H1 (cell line): ENCODE measurements around the gene SOCS7. TPM values are rescaled to one million over a fixed set of nuclear protein-coding genes. Genes with fewer than 3 reads are reported as not detected.

Experiments used
- CTCF ChIA-PET: fragments of 300-600 bp; sonication (Branson Sonifier 250); formaldehyde crosslinking; loops from one replicate; lab custom pipeline; 2021; ENCODE audit not compliant: partially characterized antibody; lab: Charles Lee
- POLR2A ChIA-PET: fragments of 300-600 bp; sonication (Branson Sonifier 250); formaldehyde crosslinking; loops from one replicate; lab custom pipeline; 2021; ENCODE audit warnings: inconsistent platforms; ENCODE audit not compliant: partially characterized antibody; lab: Charles Lee
- DNase-seq, 2 experiments: peaks; one replicate each; pipeline versions ENCODE4 v3.0.0 to v3.0.0-alpha.2; 2010 to 2022; ENCODE audit warnings: low spot score in 2 of 2, low read depth in 1 of 2, mixed read lengths in 1 of 2
- FAIRE-seq: peaks from 2 replicates; lab custom pipeline; 2011; peaks lifted over from hg19 to GRCh38; lab: Jason Lieb, UNC
- H2AFZ ChIP-seq: 2 replicates; pipeline ENCODE4 v1.8.1; 2012; ENCODE audit warnings: low read length, inconsistent platforms
- H2AK5ac ChIP-seq: 2 replicates; pipeline ENCODE4 v1.6.1; 2013; ENCODE audit warnings: low read depth, low read length
- H2BK120ac ChIP-seq: replicated peaks from 2 replicates; pipeline ENCODE3; 2013; ENCODE audit warnings: low read depth, low read length, inconsistent platforms
- H2BK12ac ChIP-seq: 2 replicates; pipeline ENCODE4 v1.6.1; 2013; ENCODE audit warnings: low read depth, low read length
- H2BK15ac ChIP-seq: 2 replicates; pipeline ENCODE4 v1.6.1; 2013; ENCODE audit warnings: low read length
- H2BK20ac ChIP-seq: 2 replicates; pipeline ENCODE4 v1.6.1; 2013; ENCODE audit warnings: low read length
- H2BK5ac ChIP-seq: 2 replicates; pipeline ENCODE4 v1.6.1; 2013; ENCODE audit warnings: low read depth, low read length
- H3K14ac ChIP-seq: 2 replicates; pipeline ENCODE4 v1.6.1; 2013; ENCODE audit warnings: inconsistent platforms; ENCODE audit not compliant: insufficient read length
- H3K18ac ChIP-seq: 2 replicates; pipeline ENCODE4 v1.6.1; 2013; ENCODE audit warnings: low read length; ENCODE audit errors: extremely low read depth
- H3K23ac ChIP-seq: 2 replicates; pipeline ENCODE4 v1.6.1; 2013; ENCODE audit warnings: inconsistent platforms; ENCODE audit not compliant: insufficient read length
- H3K23me2 ChIP-seq: 2 replicates; pipeline ENCODE4 v1.6.1; 2013; ENCODE audit warnings: low read depth, low read length
- H3K27ac ChIP-seq: 2 replicates; pipeline ENCODE4 v1.6.1; 2011; ENCODE audit warnings: low read depth, low read length, inconsistent platforms
- H3K27me3 ChIP-seq, 4 experiments: replicated peaks in 1 of 4; 1 replicate in 1 of 4; 2 replicates in 3 of 4; pipeline versions ENCODE4 v1.6.1 to v1.8.1; 2011 to 2013; ENCODE audit warnings: low read length in 3 of 4, mild to moderate bottlenecking in 3 of 4, inconsistent platforms in 2 of 4, mixed read lengths in 2 of 4, moderate library complexity in 1 of 4; ENCODE audit not compliant: control insufficient read depth in 3 of 4, insufficient read depth in 3 of 4; ENCODE audit errors: extremely low read depth in 1 of 4
- H3K36me3 ChIP-seq, 4 experiments: 2 replicates each; pipeline versions ENCODE4 v1.6.1 to v1.8.1; 2011 to 2013; ENCODE audit warnings: mild to moderate bottlenecking in 4 of 4, low read length in 3 of 4, moderate library complexity in 2 of 4, control low read depth in 1 of 4, inconsistent platforms in 1 of 4; ENCODE audit not compliant: insufficient read depth in 4 of 4, control insufficient read depth in 2 of 4
- H3K4ac ChIP-seq: replicated peaks from 2 replicates; pipeline ENCODE3; 2013; ENCODE audit warnings: low read length, low read depth, mixed read lengths, inconsistent platforms; ENCODE audit not compliant: insufficient read length
- H3K4me1 ChIP-seq, 4 experiments: replicated peaks in 1 of 4; 1 replicate in 1 of 4; 2 replicates in 3 of 4; pipeline versions ENCODE4 v1.6.1 to v1.8.1; 2011 to 2013; ENCODE audit warnings: low read length in 3 of 4, inconsistent platforms in 2 of 4, mixed read lengths in 1 of 4; ENCODE audit not compliant: insufficient read depth in 4 of 4, control insufficient read depth in 3 of 4
- H3K4me2 ChIP-seq, 2 experiments: 2 replicates each; pipeline versions ENCODE4 v1.6.1 to v1.8.1; 2011 to 2013; ENCODE audit warnings: low read depth in 2 of 2, low read length in 2 of 2, control low read depth in 1 of 2, inconsistent platforms in 1 of 2, mild to moderate bottlenecking in 1 of 2; ENCODE audit not compliant: insufficient read depth in 1 of 2
- H3K4me3 ChIP-seq, 4 experiments: fragments of 200-600, 300-600 bp in 1 of 4; sonication (generic), shearing (Covaris generic), sonication (Bioruptor Twin) in 1 of 4; 2 replicates each; pipeline versions ENCODE4 v1.5.1 to v1.8.1; 2011 to 2016; ENCODE audit warnings: low read length in 4 of 4, low read depth in 3 of 4, control low read depth in 2 of 4, inconsistent platforms in 2 of 4, mild to moderate bottlenecking in 2 of 4, mixed read lengths in 1 of 4, moderate library complexity in 1 of 4; ENCODE audit not compliant: insufficient read depth in 2 of 4; ENCODE audit errors: extremely low read depth in 1 of 4
- H3K56ac ChIP-seq: replicated peaks from 2 replicates; pipeline ENCODE3; 2013; ENCODE audit warnings: low read depth, mild to moderate bottlenecking, mixed read lengths, low read length, inconsistent platforms; ENCODE audit not compliant: insufficient read length
- H3K79me1 ChIP-seq: 2 replicates; pipeline ENCODE4 v1.6.1; 2013; ENCODE audit warnings: low read depth, low read length, control low read depth
- H3K79me2 ChIP-seq, 2 experiments: 2 replicates each; pipeline versions ENCODE4 v1.6.1 to v1.8.1; 2012 to 2013; ENCODE audit warnings: low read length in 2 of 2, mild to moderate bottlenecking in 2 of 2, inconsistent platforms in 1 of 2; ENCODE audit not compliant: insufficient read depth in 2 of 2, control insufficient read depth in 1 of 2
- H3K9ac ChIP-seq, 4 experiments: replicated peaks in 1 of 4; 1 replicate in 1 of 4; 2 replicates in 3 of 4; pipeline versions ENCODE4 v1.6.1 to v1.8.1; 2011 to 2013; ENCODE audit warnings: low read depth in 3 of 4, low read length in 3 of 4, control low read depth in 2 of 4, mild to moderate bottlenecking in 2 of 4, moderate library complexity in 2 of 4, inconsistent platforms in 1 of 4; ENCODE audit errors: extremely low read depth in 1 of 4
- H3K9me3 ChIP-seq, 2 experiments: 2 replicates each; pipeline versions ENCODE4 v1.6.1 to v1.8.1; 2012 to 2013; ENCODE audit warnings: mild to moderate bottlenecking in 2 of 2, moderate library complexity in 2 of 2, control low read depth in 1 of 2, inconsistent platforms in 1 of 2, low read depth in 1 of 2, low read length in 1 of 2, mixed read lengths in 1 of 2; ENCODE audit not compliant: insufficient read depth in 2 of 2
- H4K20me1 ChIP-seq, 2 experiments: replicated peaks in 1 of 2; 2 replicates each; pipeline versions ENCODE3 to v1.8.1; 2011 to 2013; ENCODE audit warnings: inconsistent platforms in 2 of 2, low read length in 2 of 2, mild to moderate bottlenecking in 1 of 2; ENCODE audit not compliant: insufficient read depth in 2 of 2, control insufficient read depth in 1 of 2
- H4K5ac ChIP-seq: 2 replicates; pipeline ENCODE4 v1.6.1; 2013; ENCODE audit warnings: low read length, low read depth, mixed read lengths, inconsistent platforms; ENCODE audit not compliant: insufficient read length
- H4K8ac ChIP-seq: 2 replicates; pipeline ENCODE4 v1.8.0; 2013; ENCODE audit warnings: mild to moderate bottlenecking, moderate library complexity, low read length, inconsistent platforms; ENCODE audit not compliant: insufficient read depth; ENCODE audit errors: extremely low read depth
- H4K91ac ChIP-seq: replicated peaks from 2 replicates; pipeline ENCODE3; 2013; ENCODE audit warnings: low read length, mixed read lengths, inconsistent platforms; ENCODE audit not compliant: insufficient read length
- CHD1 ChIP-seq: IDR thresholded peaks from 2 replicates; pipeline ENCODE4 v1.6.1; 2012; ENCODE audit warnings: low read depth, low read length, improper control_type of control experiment
- CHD2 ChIP-seq: IDR thresholded peaks from 2 replicates; pipeline ENCODE4 v1.6.1; 2012; ENCODE audit warnings: low read length, improper control_type of control experiment
- EGR1 ChIP-seq: IDR thresholded peaks from 2 replicates; pipeline ENCODE4 v1.6.1; 2011; ENCODE audit warnings: low read depth, low read length, borderline replicate concordance
- HDAC2 ChIP-seq, 2 experiments: fragments of 300-600 bp in 1 of 2; sonication (generic) in 1 of 2; IDR thresholded peaks; 2 replicates each; pipeline ENCODE4 v1.6.1; 2011 to 2012; ENCODE audit warnings: low read depth in 2 of 2, low read length in 2 of 2, mild to moderate bottlenecking in 2 of 2, moderate library complexity in 2 of 2, borderline replicate concordance in 1 of 2, inconsistent platforms in 1 of 2
- KDM4A ChIP-seq: IDR thresholded peaks from one replicate; pipeline ENCODE4 v1.7.1; 2012; ENCODE audit warnings: low read depth, mild to moderate bottlenecking, moderate library complexity, low read length, inconsistent platforms; ENCODE audit not compliant: severe bottlenecking
- KDM5A ChIP-seq: fragments of 200-600 bp; IDR thresholded peaks from 2 replicates; pipeline ENCODE4 v1.7.1; 2012; ENCODE audit warnings: mild to moderate bottlenecking, low read length, inconsistent platforms, mixed read lengths
- NRF1 ChIP-seq: IDR thresholded peaks from 2 replicates; pipeline ENCODE4 v1.6.1; 2011; ENCODE audit warnings: mild to moderate bottlenecking, low read depth, low read length, improper control_type of control experiment
- POU5F1 ChIP-seq: IDR thresholded peaks from 2 replicates; pipeline ENCODE4 v1.6.1; 2011; ENCODE audit warnings: low read depth, mild to moderate bottlenecking, low read length, moderate library complexity
- SIN3A ChIP-seq, 2 experiments: IDR thresholded peaks in 1 of 2; conservative IDR thresholded peaks in 1 of 2; 2 replicates each; pipeline ENCODE4 v1.6.1; 2011 to 2012; ENCODE audit warnings: low read length in 2 of 2, improper control_type of control experiment in 1 of 2, low read depth in 1 of 2, mild to moderate bottlenecking in 1 of 2
- SIRT6 ChIP-seq: IDR thresholded peaks from one replicate; pipeline ENCODE4 v1.7.1; 2012; ENCODE audit warnings: low read length, inconsistent platforms
- TCF12 ChIP-seq: IDR thresholded peaks from 2 replicates; pipeline ENCODE4 v1.6.1; 2011; ENCODE audit warnings: low read depth, mild to moderate bottlenecking, low read length
- WGBS, 2 experiments: shearing (Covaris generic) in 1 of 2; methylation state at CpG; one replicate each; pipeline versions ENCODE4 v1.1.6 to v1.1.7; 2013 to 2015; ENCODE audit warnings: low lambda C conversion rate in 2 of 2, mixed read lengths in 2 of 2, inconsistent platforms in 1 of 2, low coverage in 1 of 2, missing lambda C conversion rate in 1 of 2; ENCODE audit not compliant: insufficient replicate concordance in 2 of 2, insufficient coverage in 1 of 2, insufficient read length in 1 of 2; ENCODE audit errors: extremely low coverage in 1 of 2, missing lambda C conversion rate in 1 of 2; 5-methylcytosine and 5-hydroxymethylcytosine counted together
- polyA plus RNA-seq, 7 experiments: library from polyadenylated mRNA; depleted of rRNA in 3 of 7; stranded (reverse) in 5 of 7; unstranded in 2 of 7; fragments of >200 nt in 5 of 7; fragments of 200-250 nt in 2 of 7; gene quantifications; 1 replicate in 5 of 7; 2 replicates in 1 of 7; 4 replicates in 1 of 7; pipeline versions ENCODE4 v1.2.1 to v1.2.3, GENCODE V29; 2011 to 2013; ENCODE audit warnings: missing spikeins in 2 of 7, mixed read lengths in 2 of 7
- total RNA-seq: library from RNA; stranded (reverse); fragmentation: NEBNext Ultra II Directional; extraction: Animal tissue kit (Norgen Biotek cat#: 25700); gene quantifications from 2 replicates; pipeline ENCODE4 v1.2.1, GENCODE V29; 2021

Gene SOCS7
- total and polyA plus RNA-seq, 2 of the 8 experiments (the other 6 are each of a cell fraction or from before 2014, with no cell fraction given): 13.5 to 26.9 TPM

GRCh38 chr17:38428643-38429371, 77.2 kb downstream of the SOCS7 start:
- FAIRE-seq (no peak), DNase-seq (peak in 1 of 2 experiments; percentile 70)
- peaks cover 0 to 55% of the 10 kb centered on the region in 2 experiments; a peak in 2 of 4 replicates for H3K79me2 ChIP-seq
- peaks cover 4 to 10% of the 10 kb centered on the region in 2 experiments for H4K20me1 ChIP-seq
- no peak overlapping the region; the same call in 1 of the 2 replicates for H2BK5ac ChIP-seq
- ChIA-PET POLR2A (interaction anchor here (0.9 to 7.6 kb wide), 12 partner anchors 8 to 48 kb away, joined by 3 to 72 read pairs (median 5); no protein-coding TSS in a partner anchor), CTCF (interaction anchor here (0.7 to 24.5 kb wide), 11 partner anchors 11 to 248 kb away, joined by 3 to 400 read pairs (median 3); partner anchors contain the start of genes GPR179 and SOCS7)
- peaks cover 22 to 35% (median 25%) of the 10 kb centered on the region in 4 experiments for H3K4me1 ChIP-seq
- no peaks in the 10 kb centered on the region for H3K36me3 ChIP-seq
- H3K56ac ChIP-seq: no peak overlapping the region
- no peak overlapping the region; the same call in 1 of the 2 replicates for H2BK15ac ChIP-seq
- no peak overlapping the region for H2AFZ ChIP-seq
- H3K4me2 ChIP-seq: peak overlapping the region; percentile 81 to 90
- WGBS, 2 experiments: 1% methylated on average over 19 of the region's 56 CpGs; no CpG with 5 or more reads in 1 of the 2 experiments
- H2AK5ac ChIP-seq: no peak overlapping the region
- H3K23ac ChIP-seq: no peak overlapping the region
- peak overlapping the region; percentile 27; the same call in 1 of the 2 replicates for H2BK12ac ChIP-seq
- peak overlapping the region; percentile 12 for H4K91ac ChIP-seq
- no peak overlapping the region for H3K4ac ChIP-seq
- no peak overlapping the region; a peak in 2 of 7 replicates for H3K9ac ChIP-seq
- no peaks in the 10 kb centered on the region for H3K9me3 ChIP-seq
- H3K18ac ChIP-seq: peak overlapping the region; percentile 19; the same call in 1 of the 2 replicates
- no peak overlapping the region for H2BK120ac ChIP-seq
- peak overlapping the region; percentile 66 to 91 (median 72) for H3K4me3 ChIP-seq
- no peak overlapping the region for H3K14ac ChIP-seq
- no peak overlapping the region for H3K27ac ChIP-seq
- H2BK20ac ChIP-seq: no peak overlapping the region
- H3K27me3 ChIP-seq: no peaks in the 10 kb centered on the region
- H3K23me2 ChIP-seq: peaks cover 6% of the 10 kb centered on the region
- H3K79me1 ChIP-seq: peaks cover 14% of the 10 kb centered on the region
- peak overlapping the region; percentile 31 for H4K8ac ChIP-seq
- H4K5ac ChIP-seq: no peak overlapping the region
- no peak for TF ChIP-seq KDM5A
- no peak for TF ChIP-seq POU5F1
- TF ChIP-seq CHD2: no peak
- TF ChIP-seq NRF1: no peak
- no peak for TF ChIP-seq SIRT6
- no peak for TF ChIP-seq CHD1
- TF ChIP-seq HDAC2 (IDR thresholded peaks at IDR 0.05; ENCODE audit: borderline replicate concordance in 1 of 2, low read depth in 2 of 2, low read length in 2 of 2): 0 out of 4 replicates have a peak, but pooled peaks of 1 of the 2 experiments have one; percentile 55
- TF ChIP-seq TCF12: 0 out of 2 replicates have a peak, but pooled peaks have one; percentile 54
- peak; percentile 9; the same call in 1 of the 2 replicates for TF ChIP-seq EGR1
- peak; percentile 14 to 37; a peak in 2 of 4 replicates for TF ChIP-seq SIN3A (conservative IDR thresholded peaks at IDR 0.05 in 1 of 2, IDR thresholded peaks at IDR 0.05 in 1 of 2; ENCODE audit: low read depth in 1 of 2, low read length in 2 of 2)
- peak; percentile 32 for TF ChIP-seq KDM4A
